T-helper 1 cell treated with Interleukin-12 subunit alpha and Interleukin-12 subunit beta and Interleukin-4 antibody, amounts not matched to agents 30 ng/mL and 1 ng/mL, for 36 hours (primary cell): ENCODE data around the gene ORM2. TPM values are rescaled to one million over a fixed set of nuclear protein-coding genes. Genes with fewer than 3 reads are reported as not detected.

ENCODE experiments used
- intact Hi-C: fragments of 100-400 bp; cut with micrococcal nuclease; formaldehyde crosslinking; loops from one replicate; pipeline ENCODE4 v1.15.1; 2024
- total RNA-seq: library from RNA; stranded (reverse); gene quantifications from 2 replicates; pipeline ENCODE4 v1.2.3, GENCODE V29; 2022

The ORM2 gene
- total RNA-seq, 1 donor from 2014 or later: not detected

GRCh38 chr9:114291886-114292590 lies 37.6 kb upstream of the ORM2 start:
- intact Hi-C loops: loop anchor here (1.0 kb wide), 3 partner anchors 137 to 210 kb away; partner anchors contain the start of gene COL27A1

- intact Hi-C loops: no loop called here
Observed at GRCh38 chr9:114294664-114295063, 35.0 kb upstream of the ORM2 start.

GRCh38 chr9:114296338-114296737 lies 33.3 kb upstream of the ORM2 start:
- intact Hi-C loops: no loop called here

GRCh38 chr9:114299286-114300152 lies 30.1 kb upstream of the ORM2 start:
- intact Hi-C loops: no loop called here

GRCh38 chr9:114300153-114300845 lies 29.4 kb upstream of the ORM2 start:
- intact Hi-C loops: no loop called here

- intact Hi-C loops: no loop called here
Observed at GRCh38 chr9:114300846-114301797, 28.5 kb upstream of the ORM2 start.

- intact Hi-C loops: no loop called here
Observed at GRCh38 chr9:114301798-114302565, 27.7 kb upstream of the ORM2 start.

GRCh38 chr9:114302727-114303126 lies 26.9 kb upstream of the ORM2 start:
- intact Hi-C loops: no loop called here

- intact Hi-C loops: no loop called here
Observed at GRCh38 chr9:114303571-114303970, 26.1 kb upstream of the ORM2 start.

GRCh38 chr9:114303977-114304376 lies 25.7 kb upstream of the ORM2 start:
- intact Hi-C loops: no loop called here

- intact Hi-C loops: loop anchor here (1.0 kb wide), 2 partner anchors 149 to 196 kb away; partner anchors contain the start of gene COL27A1
Observed at GRCh38 chr9:114304416-114305188, 25.1 kb upstream of the ORM2 start.

- intact Hi-C loops: no loop called here
Observed at GRCh38 chr9:114307899-114308267, 21.8 kb upstream of the ORM2 start.

- intact Hi-C loops: no loop called here
Observed at GRCh38 chr9:114308361-114308950, 21.2 kb upstream of the ORM2 start.

GRCh38 chr9:114309096-114309495 lies 20.6 kb upstream of the ORM2 start:
- intact Hi-C loops: no loop called here

GRCh38 chr9:114310471-114311450 lies 18.9 kb upstream of the ORM2 start:
- intact Hi-C loops: no loop called here

- intact Hi-C loops: no loop called here
Observed at GRCh38 chr9:114311571-114312512, 17.8 kb upstream of the ORM2 start.

- intact Hi-C loops: no loop called here
Observed at GRCh38 chr9:114312513-114312875, 17.2 kb upstream of the ORM2 start.
